ENCODE results near the gene CLEC7A. TPM values are rescaled to one million over a fixed set of nuclear protein-coding genes. Genes with fewer than 3 reads are reported as not detected.

Gene CLEC7A
- total RNA-seq, 2 experiments from 2014 or later = not detected

DNA sequence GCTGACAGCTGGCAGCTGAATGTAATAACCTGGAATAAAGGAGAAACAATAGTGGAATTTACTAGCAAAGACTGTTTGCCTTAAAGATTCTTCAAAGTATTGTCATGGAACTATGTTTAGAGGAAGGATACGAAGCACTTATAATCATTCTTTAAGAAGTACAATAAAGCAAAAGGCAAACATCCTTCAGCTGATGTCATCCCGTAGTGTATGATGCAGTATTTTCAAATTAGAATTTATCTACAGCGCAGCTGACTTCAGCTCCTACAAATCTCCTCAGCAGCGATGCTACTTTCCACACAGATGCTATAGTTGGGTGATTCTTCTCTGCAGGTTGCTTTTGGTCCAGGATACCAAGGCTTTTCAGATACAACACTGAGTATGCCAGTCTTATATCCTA is 62.7 kb downstream of the CLEC7A start:
- Mint-ChIP-seq H3K27me3 (ENCODE audit: low read depth) (peaks cover 35% of the 10 kb centered on the region), H3K36me3 (ENCODE audit: low read depth) (no peaks in the 10 kb centered on the region), H3K9me3 (ENCODE audit: insufficient read depth) (no peaks in the 10 kb centered on the region), H3K4me1 (ENCODE audit: low read depth) (peaks cover 6% of the 10 kb centered on the region), H3K4me3 (no peak overlapping the region), H3K27ac (no peak overlapping the region)
- DNase-seq = no peak
- ATAC-seq = no peak
- POLR2A ChIA-PET = no interaction called here
- CTCF ChIA-PET = interaction anchor here (1.9 kb wide), 1 partner anchor 73 kb away, joined by 4 read pairs; no protein-coding TSS in a partner anchor

Other genes starting within 250 kb of the CLEC7A start
- under 1 TPM; 0.79 to 0.94 TPM for gene KLRF2, start 248.7 kb downstream of the CLEC7A start, total RNA-seq
- gene CLEC2A, start 197.8 kb downstream of the CLEC7A start, total RNA-seq = not detected
- 1 to 10 TPM; 4.8 to 6.3 TPM for gene CLEC12A, start 158.8 kb downstream of the CLEC7A start, total RNA-seq
- gene CLEC1B, start 131.1 kb downstream of the CLEC7A start, total RNA-seq = not detected
- under 1 TPM; 0.31 to 0.87 TPM for gene CLEC12B, start 119.6 kb downstream of the CLEC7A start, total RNA-seq
- gene CLEC9A, start 99.5 kb downstream of the CLEC7A start, total RNA-seq = not detected
- gene CLEC1A, start 31.2 kb downstream of the CLEC7A start, total RNA-seq = not detected
- not detected for gene OLR1, start 41.9 kb upstream of the CLEC7A start, total RNA-seq
- not detected for gene TMEM52B, start 48.8 kb upstream of the CLEC7A start, total RNA-seq
- 10 to 100 TPM; 15.1 to 17.0 TPM for gene GABARAPL1, start 82.7 kb upstream of the CLEC7A start, total RNA-seq
- gene KLRD1, start 177.7 kb upstream of the CLEC7A start, total RNA-seq = 1 to 10 TPM; 7.6 to 8.8 TPM